ENCODE data around the gene EIF4G3.
"Not testable (repeated sequence)": the region's sequence is repeated elsewhere in the genome, so short reads cannot be mapped to it uniquely, and the experiment has no call there.

EIF4G3 gene

GRCh38 chr1:21176586-21177555 is at the start of gene EIF4G3:
TSS of gene EIF4G3 (minus strand) at chr1:21176897. CDS start at chr1:21002742, 174,155 bp downstream.
- peak; percentile 82 to 99 (median 97) for DNase-seq

GRCh38 chr1:21225065-21225464 is 48.4 kb upstream of the EIF4G3 start:
- no peak for DNase-seq

GRCh38 chr1:21220815-21221214 is 44.1 kb upstream of the EIF4G3 start:
- DNase-seq, result peak in 23 of 58 donors; percentile 1 to 70 (median 17)

- no peak for DNase-seq
Measured at GRCh38 chr1:21219674-21220073, 43.0 kb upstream of the EIF4G3 start.

- peak in 24 of 58 donors; percentile 3 to 56 (median 22) for DNase-seq
Measured at GRCh38 chr1:21217812-21218596, 41.3 kb upstream of the EIF4G3 start.

GRCh38 chr1:21216835-21217811 is 40.4 kb upstream of the EIF4G3 start:
- DNase-seq, result peak in 16 of 58 donors; percentile 2 to 57 (median 14)

- DNase-seq, result no peak
Measured at GRCh38 chr1:21212126-21212525, 35.4 kb upstream of the EIF4G3 start.

GRCh38 chr1:21208137-21208700 is 31.5 kb upstream of the EIF4G3 start:
- not testable (repeated sequence) for DNase-seq

- no peak for DNase-seq
Measured at GRCh38 chr1:21206117-21206516, 29.4 kb upstream of the EIF4G3 start.

GRCh38 chr1:21205416-21205815 is 28.7 kb upstream of the EIF4G3 start:
- DNase-seq, result no peak

GRCh38 chr1:21201650-21202049 is 25.0 kb upstream of the EIF4G3 start:
- DNase-seq, result no peak

- not testable (repeated sequence) for DNase-seq
Measured at GRCh38 chr1:21201238-21201637, 24.5 kb upstream of the EIF4G3 start.

- DNase-seq, result no peak
Measured at GRCh38 chr1:21200767-21201166, 24.1 kb upstream of the EIF4G3 start.

- DNase-seq, result no peak
Measured at GRCh38 chr1:21198929-21199328, 22.2 kb upstream of the EIF4G3 start.

GRCh38 chr1:21192871-21193270 is 16.2 kb upstream of the EIF4G3 start:
- DNase-seq, result peak in 9 of 58 donors; percentile 7 to 32 (median 13)

GRCh38 chr1:21192284-21192683 is 15.6 kb upstream of the EIF4G3 start:
- DNase-seq, result no peak

GRCh38 chr1:21190771-21191170 is 14.1 kb upstream of the EIF4G3 start:
- DNase-seq, result not testable (repeated sequence)

- DNase-seq, result no peak
Measured at GRCh38 chr1:21189906-21190500, 13.3 kb upstream of the EIF4G3 start.

- no peak for DNase-seq
Measured at GRCh38 chr1:21189421-21189820, 12.7 kb upstream of the EIF4G3 start.

GRCh38 chr1:21188235-21188634 is 11.5 kb upstream of the EIF4G3 start:
- no peak for DNase-seq
